Common myeloid progenitor, CD34-positive (primary cell): ENCODE data around the gene IGF2.

Experiments
- CTCF ChIA-PET: fragments of 350-600 bp; sonication (Branson Sonifier 250); formaldehyde crosslinking; loops from one replicate; lab custom pipeline; 2021; ENCODE audit warnings: antibody characterized with exemption; lab: Charles Lee
- POLR2A ChIA-PET: fragments of 350-600 bp; sonication (Branson Sonifier 250); formaldehyde crosslinking; loops from one replicate; lab custom pipeline; 2021; ENCODE audit warnings: antibody characterized with exemption; lab: Charles Lee
- DNase-seq, 3 donors: peaks; one replicate each; pipeline versions ENCODE4 v3.0.0 to v3.0.0-alpha.2; 2013
- H3K27ac ChIP-seq, 2 experiments: 1 replicate in 1 of 2; 2 replicates in 1 of 2; pipeline ENCODE4 v1.7.0; 2013; ENCODE audit warnings: inconsistent platforms in 2 of 2, low read length in 2 of 2, mild to moderate bottlenecking in 2 of 2, low read depth in 1 of 2, moderate library complexity in 1 of 2; ENCODE audit not compliant: severe bottlenecking in 2 of 2, insufficient read depth in 1 of 2, poor library complexity in 1 of 2
- H3K27me3 ChIP-seq, 5 experiments: replicated peaks in 2 of 5; 1 replicate in 3 of 5; 2 replicates in 2 of 5; pipeline versions ENCODE4 v1.6.1 to v1.7.0; 2013; ENCODE audit warnings: low read length in 4 of 5, mild to moderate bottlenecking in 2 of 5, moderate library complexity in 2 of 5, inconsistent platforms in 1 of 5; ENCODE audit not compliant: insufficient read depth in 5 of 5, control insufficient read depth in 4 of 5
- H3K36me3 ChIP-seq, 4 experiments: 1 replicate in 2 of 4; 2 replicates in 2 of 4; pipeline versions ENCODE4 v1.6.1 to v1.7.0; 2013; ENCODE audit warnings: low read length in 3 of 4, control low read depth in 1 of 4, mild to moderate bottlenecking in 1 of 4; ENCODE audit not compliant: control insufficient read depth in 4 of 4, insufficient read depth in 4 of 4
- H3K4me1 ChIP-seq, 4 experiments: 1 replicate in 3 of 4; 2 replicates in 1 of 4; pipeline versions ENCODE4 v1.6.1 to v1.7.1; 2013; ENCODE audit warnings: low read length in 3 of 4, mild to moderate bottlenecking in 3 of 4, control low read depth in 1 of 4, inconsistent platforms in 1 of 4, moderate library complexity in 1 of 4; ENCODE audit not compliant: control insufficient read depth in 4 of 4, insufficient read depth in 4 of 4; ENCODE audit errors: control extremely low read depth in 1 of 4
- H3K4me3 ChIP-seq, 7 experiments: 1 replicate in 4 of 7; 2 replicates in 3 of 7; pipeline versions ENCODE4 v1.5.1 to v1.7.0; 2013; ENCODE audit warnings: mild to moderate bottlenecking in 7 of 7, low read length in 6 of 7, moderate library complexity in 6 of 7, inconsistent platforms in 2 of 7, low read depth in 2 of 7, control low read depth in 1 of 7; ENCODE audit not compliant: insufficient read depth in 4 of 7, control insufficient read depth in 1 of 7; ENCODE audit errors: extremely low read depth in 1 of 7
- H3K9me3 ChIP-seq, 5 experiments: 1 replicate in 4 of 5; 2 replicates in 1 of 5; pipeline versions ENCODE4 v1.6.1 to v1.7.1; 2013; ENCODE audit warnings: low read length in 4 of 5, mild to moderate bottlenecking in 2 of 5, inconsistent platforms in 1 of 5, low read depth in 1 of 5, moderate library complexity in 1 of 5; ENCODE audit not compliant: control insufficient read depth in 4 of 5, insufficient read depth in 2 of 5; ENCODE audit errors: control extremely low read depth in 1 of 5
- WGBS: methylation state at CpG from one replicate; pipeline ENCODE4 v1.1.5; 2013; ENCODE audit not compliant: insufficient coverage; 5-methylcytosine and 5-hydroxymethylcytosine counted together

The IGF2 gene

DNA sequence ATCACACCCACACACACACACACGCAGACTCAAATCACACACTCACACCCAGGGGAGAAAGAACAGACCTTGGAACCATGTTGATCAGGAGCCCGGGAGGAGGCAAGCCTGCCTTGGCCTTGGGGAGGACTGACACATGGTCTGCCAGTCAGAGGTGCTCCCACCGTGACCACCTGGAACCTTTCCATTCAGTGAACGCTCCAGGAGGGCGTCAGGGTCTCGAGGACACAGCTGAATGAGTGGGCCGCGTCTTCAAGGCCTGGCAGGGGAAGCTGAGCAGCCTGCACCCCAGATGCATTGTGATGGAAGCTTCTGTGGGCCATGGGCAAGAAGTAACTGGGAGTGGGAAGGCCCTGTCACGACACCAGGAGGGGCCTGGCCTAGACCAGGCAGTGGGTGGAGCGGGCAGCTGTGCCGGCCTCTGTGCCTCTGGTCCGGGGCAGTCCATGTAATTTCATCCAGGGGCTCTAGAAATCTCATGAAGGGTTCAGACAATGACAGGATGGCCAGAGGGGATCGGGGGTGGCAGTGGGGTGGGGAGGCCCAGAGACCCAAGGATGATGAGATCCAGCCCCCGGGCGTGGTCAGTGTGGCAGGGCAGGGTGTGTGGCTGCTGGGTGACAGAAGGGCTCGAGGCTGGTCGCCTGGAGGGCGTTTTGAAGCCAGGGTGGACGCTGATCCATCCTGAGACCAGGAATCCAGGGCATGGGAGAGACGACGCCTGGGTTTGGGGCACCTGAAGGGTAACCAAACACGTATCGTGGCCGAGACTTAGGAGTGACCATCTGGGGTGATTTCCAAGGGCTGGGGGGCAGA is 53.7 kb downstream of the IGF2 start:
- Histone ChIP-seq H3K9me3 (peaks cover 1 to 19% (median 4%) of the 10 kb centered on the region in 5 experiments), H3K4me3 (no peak overlapping the region), H3K27me3 (peaks cover 0 to 41% (median 2%) of the 10 kb centered on the region in 5 experiments), H3K36me3 (no peaks in the 10 kb centered on the region), H3K4me1 (no peaks in the 10 kb centered on the region), H3K27ac (no peak overlapping the region)
- 96% methylated on average over 21 of the region's 24 CpGs for WGBS
- ChIA-PET CTCF (no interaction called here), POLR2A (interaction anchor here (0.5 kb wide), 1 partner anchor 10 kb away, joined by 3 read pairs; no protein-coding TSS in a partner anchor)
- DNase-seq: no peak

DNA sequence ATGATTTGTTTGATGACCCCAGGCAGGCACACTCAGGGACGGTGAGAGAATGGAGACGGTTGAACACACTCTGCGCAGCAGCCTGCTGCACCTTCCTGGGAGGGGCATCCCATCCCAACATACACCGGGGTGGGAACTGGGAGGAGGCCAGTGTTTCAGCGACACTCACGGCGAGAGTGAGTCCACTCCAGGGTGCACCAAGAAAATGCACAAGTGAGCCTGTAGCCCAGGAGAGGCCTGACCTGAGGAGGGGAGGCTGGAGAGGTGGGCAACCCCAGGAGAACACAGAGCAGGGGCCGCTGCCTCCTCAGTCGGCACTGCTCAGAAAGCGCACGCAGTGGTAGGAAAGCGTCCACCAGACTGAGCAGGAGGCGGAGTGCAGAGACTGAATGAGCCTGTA is 54.5 kb downstream of the IGF2 start:
- Histone ChIP-seq H3K9me3 (peaks cover 1 to 19% (median 4%) of the 10 kb centered on the region in 5 experiments), H3K4me1 (no peaks in the 10 kb centered on the region), H3K4me3 (no peak overlapping the region), H3K36me3 (no peaks in the 10 kb centered on the region), H3K27me3 (peaks cover 0 to 37% (median 2%) of the 10 kb centered on the region in 5 experiments), H3K27ac (no peak overlapping the region)
- DNase-seq: no peak
- CTCF ChIA-PET: interaction anchor here (1.0 kb wide), 1 partner anchor 9 kb away, joined by 3 read pairs; no protein-coding TSS in a partner anchor
- POLR2A ChIA-PET: no interaction called here
- 92% methylated on average over 7 of the region's 13 CpGs for WGBS
